ENCODE data around the gene SULF2.

The SULF2 gene

DNA sequence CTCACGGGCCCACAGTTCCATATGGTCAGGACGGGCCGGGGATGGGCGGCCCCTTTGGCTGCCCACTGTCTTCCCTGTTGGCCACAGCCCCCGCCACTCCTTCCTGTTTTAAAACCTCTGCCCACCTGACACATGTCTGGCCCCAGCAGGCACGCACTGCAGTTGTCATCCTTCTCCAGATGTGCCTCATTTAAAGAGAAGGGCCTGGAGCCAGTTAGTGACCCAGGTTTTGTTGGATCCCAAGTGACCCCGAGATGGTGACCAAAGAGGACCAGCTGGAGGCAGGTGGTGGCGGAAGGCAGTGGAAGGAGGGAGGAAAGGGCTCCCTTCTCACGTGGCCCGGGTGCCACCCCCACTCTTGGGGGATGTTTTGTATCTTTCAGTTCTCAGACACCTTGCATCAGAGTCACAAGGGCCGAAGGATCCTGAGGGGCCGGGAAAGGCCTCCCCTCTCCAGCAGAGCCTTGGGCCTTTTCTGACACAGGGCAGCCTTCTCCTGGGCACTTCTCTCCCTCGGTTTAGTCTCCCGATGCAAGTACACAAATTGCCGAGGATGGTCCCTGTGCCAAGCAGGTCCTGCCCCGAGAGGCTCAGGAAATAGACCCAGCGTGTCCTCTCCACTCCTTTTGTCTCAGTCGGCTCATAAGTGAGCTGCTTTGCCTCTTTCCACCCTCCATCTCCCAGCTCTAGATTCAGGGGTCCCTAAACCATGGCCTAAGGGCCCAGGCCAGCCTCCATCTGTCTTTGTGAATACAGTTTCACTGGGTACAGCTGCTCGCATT is 117.6 kb downstream of the SULF2 start:
- no peak for DNase-seq

DNA sequence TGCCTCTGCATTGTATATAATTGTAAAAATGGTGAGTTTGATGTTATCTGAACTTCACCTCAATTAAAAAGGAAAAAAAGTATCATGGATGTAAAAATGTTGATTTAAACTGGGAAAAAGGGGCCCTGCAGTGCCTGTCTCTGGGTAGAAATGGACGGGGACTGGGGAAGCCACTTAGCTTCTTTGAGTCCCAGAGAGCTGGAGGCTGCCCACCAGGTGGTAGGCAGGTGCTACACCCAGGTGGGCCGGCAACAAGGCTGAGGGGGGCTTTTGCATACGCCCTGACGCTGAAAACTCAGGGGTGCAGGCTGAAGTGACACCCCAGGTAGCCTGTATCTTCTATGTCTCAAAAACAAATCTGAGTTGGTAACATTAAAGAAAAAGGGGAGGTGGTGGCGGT is 118.2 kb downstream of the SULF2 start:
- DNase-seq, result no peak

DNA sequence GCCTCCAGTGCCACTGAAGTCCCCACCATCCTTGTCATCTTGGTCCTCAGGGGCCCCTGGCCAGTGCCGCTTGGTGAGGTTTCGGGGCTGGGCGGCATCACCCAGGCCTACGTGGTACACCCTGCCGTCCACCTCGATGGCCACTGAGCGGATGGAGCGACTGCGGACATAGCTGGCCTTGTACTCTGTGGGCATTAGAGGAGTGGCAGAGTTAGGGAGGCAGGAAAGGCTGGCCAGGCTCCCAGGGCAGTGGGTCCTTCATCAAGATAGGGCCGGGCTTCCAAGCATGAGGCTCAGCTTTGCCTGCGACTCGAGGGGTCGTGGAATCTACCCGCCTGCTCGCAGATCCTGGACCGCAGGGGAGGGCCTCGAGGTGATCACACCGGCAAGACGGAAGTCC is 119.0 kb downstream of the SULF2 start:
- no peak for DNase-seq

DNA sequence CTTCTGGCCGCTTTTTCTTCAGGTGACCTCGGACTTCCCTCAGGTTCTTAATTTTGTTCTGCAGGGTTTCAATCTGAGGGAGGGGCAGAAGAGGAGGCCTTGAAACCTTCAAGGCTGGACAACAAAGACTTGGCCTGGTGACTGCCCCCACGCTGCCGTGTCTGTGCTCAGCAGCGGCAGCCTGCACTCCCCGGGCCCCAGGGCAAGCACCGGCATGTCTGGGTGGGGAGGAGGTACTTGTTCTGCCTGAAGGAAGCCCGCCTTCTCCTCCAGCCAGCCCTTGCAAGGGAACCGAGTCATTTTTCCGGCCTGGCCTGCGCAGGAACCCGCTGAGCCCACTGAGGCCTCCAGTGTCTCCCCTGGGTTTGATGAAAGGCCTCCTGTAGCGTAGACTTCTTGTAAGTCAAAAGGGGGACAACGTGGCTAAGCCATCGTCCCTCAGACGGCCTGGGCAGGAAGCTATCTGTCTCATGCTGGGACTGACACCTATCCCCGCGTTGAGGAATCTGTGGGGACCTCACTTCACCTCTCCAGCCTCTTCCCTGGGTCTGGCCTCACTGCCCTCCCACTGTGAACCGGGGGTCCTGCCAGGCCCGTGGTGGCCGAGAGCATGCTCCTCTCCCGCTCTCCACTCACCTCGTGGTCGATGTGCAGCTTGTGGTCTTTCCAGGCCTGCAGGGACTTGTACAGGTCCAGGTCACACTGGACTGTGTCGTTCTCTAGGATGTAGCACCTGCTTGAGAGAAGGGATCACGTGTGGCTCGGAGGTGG is 119.9 kb downstream of the SULF2 start:
- DNase-seq, result no peak

DNA sequence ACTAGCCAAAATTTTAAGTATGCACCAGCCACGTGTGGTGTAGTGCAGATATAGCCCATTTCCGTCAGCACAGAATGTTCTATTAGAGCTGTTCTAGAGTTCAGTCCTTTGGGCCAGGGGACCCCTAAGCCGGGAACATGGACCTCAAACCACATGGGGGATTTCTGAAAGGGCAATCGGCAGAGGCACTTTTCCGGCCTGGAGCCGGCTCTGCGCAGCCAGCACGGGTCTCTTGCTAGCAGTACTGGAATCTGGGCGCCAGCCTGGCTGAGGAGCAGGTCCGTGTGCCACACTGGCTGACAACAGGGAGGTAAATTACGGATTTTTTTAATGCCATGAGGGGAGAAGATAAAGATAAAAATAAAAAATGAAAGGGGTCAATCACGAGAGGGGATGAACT is 120.5 kb downstream of the SULF2 start:
- no peak for DNase-seq

DNA sequence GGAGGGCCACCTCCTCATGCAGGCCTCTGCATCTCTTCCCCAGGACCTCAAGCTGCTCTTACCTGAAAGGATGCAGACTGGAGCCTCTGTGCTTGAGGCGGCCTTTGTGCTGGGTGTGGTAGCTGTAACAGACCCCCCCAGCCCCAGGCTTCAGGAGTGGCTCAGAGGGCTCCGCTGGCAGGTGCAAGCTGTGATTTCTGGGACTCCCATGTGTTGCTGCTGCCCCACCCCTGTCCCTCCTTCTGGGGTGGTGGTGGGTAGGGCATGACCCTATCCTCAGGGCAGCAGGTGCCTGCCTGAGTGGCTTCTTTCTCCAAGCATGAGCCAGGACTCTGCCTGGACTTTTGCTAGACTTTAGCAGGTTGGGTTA is 121.2 kb downstream of the SULF2 start:
- no peak for DNase-seq

DNA sequence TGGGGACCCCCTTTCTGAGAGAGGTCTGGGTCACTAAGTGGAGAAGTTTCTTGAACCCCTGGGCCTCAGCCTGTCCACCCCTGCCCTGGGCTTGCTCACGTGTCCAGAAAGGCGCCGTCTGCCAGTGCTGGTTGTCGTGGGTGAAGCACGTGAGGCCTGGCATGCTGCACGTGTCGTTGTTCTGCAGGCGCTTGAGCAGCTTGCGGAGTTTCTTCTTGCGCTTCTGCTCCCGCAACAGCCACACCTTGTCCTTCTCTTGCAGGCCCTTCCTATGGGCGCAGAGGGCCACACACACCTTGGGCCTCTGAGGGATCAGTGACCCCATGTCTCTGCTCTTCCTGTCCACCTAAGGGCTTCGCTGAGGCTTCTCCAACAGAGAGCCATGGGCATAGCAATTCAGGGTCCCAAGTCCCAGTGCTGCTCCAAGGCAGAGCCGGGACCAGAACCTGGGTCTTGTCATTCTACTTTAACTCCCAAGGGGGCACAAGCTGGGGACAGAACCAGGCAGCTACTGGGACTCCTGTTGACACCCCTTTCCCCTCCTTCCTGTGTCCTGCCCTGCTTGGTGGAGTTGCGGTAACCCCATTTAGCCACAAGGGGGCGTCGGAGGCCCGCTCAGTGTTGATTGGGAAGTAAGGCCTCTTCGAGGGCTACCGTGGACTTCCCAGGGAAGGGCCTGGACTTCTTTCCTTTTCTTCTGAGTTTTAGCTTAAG is 121.8 kb downstream of the SULF2 start:
- peak; percentile 74 for DNase-seq

DNA sequence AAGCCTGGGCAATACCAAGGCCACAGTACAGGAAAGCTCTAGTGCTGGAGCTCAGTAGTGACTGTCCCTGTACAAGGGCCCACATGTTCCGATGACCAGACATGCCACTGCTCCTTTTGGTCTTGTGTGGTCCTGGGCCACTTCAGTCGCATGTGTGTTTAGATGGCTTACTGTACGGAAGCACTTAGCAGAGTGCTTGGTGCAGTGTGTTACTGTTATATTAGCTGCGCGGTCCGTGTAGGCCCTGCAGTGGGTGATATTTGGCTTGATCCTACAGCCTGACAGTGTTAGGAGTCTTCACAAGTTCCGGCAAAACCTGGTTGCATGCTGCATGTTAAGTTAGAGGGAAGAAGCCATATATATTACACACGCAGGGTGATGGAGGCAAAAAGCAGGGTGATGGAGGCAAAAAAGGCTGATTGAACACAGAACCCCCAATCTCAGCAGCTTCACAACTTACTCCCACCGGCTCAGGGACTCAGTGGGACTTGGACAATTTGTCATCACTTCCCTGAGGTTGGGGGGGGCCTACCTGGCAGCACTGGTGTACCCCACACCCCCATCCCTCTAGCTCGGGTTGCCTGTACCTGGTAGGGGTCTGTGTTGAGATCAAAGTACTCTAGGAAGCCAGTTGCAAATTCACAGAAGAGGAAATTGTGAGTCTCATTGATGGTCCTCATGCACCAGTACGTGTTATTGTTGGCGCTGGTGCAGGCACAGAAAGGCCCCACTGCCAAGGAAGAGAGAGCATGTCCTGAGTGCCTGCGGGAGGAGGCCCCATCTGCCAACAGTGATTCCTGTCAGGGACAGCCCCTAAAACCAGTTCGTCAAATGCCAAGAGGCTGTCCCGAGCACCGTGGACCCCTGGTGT is 122.6 kb downstream of the SULF2 start:
- no peak for DNase-seq

DNA sequence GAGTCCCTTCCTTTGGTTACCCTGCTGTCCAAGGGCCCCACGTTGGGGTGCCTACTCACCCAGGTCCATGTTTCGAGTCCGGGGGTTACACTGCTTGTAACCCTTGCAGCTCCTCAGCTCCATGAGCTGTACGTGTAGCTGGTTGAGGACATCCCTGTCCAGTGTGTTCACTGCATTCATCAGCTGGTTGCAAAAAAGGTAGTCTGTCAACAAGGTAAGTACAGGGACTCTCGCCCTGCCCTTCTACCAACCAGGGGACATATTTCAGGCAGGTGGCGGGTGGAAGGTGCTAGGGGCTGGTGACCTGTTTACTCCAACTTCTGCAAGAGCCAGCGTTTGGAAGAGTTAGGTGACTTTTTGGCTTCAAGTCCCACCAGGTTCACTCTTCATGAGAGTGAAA is 123.6 kb downstream of the SULF2 start:
- no peak for DNase-seq

DNA sequence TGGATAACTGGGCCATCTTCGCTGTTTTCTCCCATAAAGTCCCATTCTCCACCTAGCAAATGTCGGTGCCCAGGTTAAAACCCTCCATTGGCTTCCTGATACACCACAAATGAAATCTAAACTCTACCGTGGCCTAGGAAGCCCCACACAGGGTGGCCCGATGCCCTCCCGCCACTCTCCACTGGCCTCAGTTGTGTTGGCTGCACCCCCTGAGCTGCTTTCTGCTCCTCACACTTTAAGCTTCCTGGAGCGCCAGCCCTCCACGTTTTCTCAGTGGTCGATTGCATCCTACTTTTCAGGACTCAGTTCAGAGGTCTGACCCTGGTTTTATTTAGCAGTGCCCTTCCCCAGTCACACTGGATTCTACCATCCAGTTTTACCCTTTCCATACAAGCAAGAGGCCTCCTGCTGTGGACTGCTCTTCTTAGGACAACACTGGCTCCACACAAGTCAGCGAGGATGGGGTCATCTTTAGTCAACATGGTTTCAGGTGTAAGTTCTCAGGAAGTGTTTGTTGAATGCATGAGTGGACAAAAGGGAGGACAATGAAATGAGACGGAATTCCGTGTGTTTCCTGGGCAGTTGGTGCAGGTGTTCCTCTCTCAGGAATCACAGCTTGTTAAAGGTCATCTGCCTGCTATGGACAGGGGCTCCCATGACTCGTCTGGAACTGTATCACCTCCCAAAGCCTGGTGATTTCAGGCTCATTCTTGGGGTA is 124.1 kb downstream of the SULF2 start:
- no peak for DNase-seq

DNA sequence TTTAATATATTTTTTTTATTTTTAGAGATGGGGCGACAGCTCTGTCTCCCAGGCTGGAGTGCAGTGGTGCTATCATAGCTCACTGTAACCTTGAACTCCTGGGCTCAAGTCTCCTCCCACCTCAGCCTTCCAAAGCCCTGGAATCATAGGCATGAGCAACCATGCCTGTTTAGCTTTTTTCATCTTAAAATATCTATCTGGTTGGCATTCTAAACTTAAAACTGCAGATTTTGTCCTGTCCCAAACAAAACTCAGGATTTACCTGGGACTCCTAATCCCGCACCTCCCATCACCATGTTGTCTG is 124.7 kb downstream of the SULF2 start:
- no peak for DNase-seq

DNA sequence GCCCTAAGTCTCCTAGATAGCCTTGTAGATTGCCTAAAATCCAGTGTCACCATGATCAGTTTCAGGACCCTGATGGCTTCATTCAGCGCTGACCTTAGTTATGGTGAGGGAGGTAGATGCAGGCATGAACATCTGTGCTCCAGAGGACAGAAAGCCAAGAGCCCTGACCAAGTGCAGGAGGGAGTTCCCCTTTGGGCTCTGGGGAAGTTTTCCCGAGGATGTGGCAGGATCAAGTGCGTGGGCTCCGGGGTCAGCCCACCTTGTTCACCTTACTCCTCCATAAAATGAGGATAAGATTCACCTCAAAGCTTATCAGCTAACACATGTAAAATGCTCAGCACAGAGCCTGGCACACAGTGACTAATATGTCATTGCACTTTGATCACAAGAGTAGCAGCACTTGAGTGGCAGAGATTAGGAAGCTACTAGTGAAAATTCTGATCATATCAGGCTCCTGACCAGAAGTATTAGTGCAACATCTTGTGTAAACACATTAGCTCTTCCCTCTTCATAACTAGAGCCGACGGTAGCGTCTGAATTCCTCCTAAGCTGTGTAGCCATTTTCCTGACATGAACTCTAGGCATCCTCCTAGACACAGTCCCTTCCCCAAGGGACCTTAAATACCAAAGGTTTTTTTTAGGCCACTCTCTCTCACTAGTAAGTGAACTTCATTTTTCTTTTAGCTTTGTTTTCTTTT is 125.2 kb downstream of the SULF2 start:
- no peak for DNase-seq

DNA sequence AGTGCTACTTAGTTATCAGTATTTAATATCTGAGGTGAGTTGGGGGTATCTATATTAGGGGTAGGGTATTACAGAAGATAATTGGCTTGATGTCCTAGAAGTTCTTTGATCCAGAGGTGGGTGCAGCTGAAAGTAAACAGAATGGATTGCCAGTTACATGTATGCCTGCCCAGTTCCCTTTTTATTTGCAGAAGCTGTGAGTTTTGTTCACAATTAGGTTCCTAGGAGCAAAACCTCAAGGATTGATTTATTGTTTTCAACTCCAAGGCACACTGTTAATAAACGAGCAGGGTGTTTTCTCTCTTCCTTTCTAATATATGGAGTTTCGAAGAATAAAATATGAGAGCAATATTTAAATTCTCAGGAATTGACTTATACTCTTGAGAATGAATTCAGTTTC is 129.0 kb downstream of the SULF2 start:
- no peak for DNase-seq

DNA sequence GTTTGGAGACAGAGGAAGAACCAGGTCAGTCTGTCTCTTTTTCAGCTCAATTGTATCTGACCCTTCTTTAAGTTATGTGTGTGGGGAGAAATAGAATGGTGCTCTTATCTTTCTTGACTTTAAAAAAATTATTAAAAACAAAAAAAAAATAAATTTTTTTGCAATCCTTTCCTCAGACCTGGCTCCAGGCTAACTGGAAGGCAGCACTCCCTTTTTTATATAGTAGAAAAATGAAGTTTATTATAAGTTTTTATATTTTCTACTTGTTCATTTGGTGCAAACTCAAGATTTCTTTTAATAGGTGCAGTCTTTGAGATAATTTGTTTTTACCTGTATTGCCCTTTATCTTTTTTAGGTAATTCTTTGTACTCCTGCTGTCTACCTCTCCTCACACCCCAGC is 129.6 kb downstream of the SULF2 start:
- DNase-seq, result no peak

DNA sequence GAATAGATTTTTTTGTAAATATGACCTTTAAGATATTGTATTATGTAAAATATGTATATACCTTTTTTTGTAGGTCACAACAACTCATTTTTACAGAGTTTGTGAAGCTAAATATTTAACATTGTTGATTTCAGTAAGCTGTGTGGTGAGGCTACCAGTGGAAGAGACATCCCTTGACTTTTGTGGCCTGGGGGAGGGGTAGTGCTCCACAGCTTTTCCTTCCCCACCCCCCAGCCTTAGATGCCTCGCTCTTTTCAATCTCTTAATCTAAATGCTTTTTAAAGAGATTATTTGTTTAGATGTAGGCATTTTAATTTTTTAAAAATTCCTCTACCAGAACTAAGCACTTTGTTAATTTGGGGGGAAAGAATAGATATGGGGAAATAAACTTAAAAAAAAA is 130.9 kb downstream of the SULF2 start:
- DNase-seq, result no peak

DNA sequence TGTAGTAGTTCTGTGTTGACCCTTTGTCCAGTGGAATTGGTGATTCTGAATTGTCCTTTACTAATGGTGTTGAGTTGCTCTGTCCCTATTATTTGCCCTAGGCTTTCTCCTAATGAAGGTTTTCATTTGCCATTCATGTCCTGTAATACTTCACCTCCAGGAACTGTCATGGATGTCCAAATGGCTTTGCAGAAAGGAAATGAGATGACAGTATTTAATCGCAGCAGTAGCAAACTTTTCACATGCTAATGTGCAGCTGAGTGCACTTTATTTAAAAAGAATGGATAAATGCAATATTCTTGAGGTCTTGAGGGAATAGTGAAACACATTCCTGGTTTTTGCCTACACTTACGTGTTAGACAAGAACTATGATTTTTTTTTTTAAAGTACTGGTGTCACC is 131.4 kb downstream of the SULF2 start:
- DNase-seq, result no peak

DNA sequence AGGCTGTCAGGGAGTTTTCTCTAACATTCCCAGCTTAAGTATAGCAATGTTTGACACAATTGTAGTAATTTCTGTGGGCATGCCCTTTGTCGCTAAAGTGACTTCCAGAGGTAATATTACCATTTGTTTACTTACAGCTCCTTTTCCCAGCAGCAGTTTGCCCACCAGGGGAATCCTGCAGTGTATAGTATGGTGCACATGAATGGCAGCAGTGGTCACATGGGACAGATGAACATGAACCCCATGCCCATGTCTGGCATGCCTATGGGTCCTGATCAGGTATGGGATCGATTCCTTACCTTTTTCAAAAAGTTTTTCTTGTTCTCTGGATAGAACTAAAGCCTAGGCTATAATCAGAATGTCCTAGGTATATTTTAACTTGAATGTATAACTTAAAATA is 132.5 kb downstream of the SULF2 start:
- no peak for DNase-seq

DNA sequence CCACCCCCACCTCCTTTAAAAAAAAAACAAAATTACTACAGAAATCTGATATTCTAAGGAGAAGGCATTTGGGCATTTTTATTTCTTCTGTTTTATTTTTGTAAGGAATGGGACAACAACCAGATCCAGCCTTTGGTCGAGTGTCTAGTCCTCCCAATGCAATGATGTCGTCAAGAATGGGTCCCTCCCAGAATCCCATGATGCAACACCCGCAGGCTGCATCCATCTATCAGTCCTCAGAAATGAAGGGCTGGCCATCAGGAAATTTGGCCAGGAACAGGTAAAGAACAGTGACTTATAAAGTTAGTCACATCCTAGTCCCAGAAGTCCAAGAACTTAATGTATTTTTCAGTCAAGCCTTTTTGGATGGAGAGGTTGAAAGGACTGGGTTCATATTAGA is 133.0 kb downstream of the SULF2 start:
- DNase-seq, result no peak

DNA sequence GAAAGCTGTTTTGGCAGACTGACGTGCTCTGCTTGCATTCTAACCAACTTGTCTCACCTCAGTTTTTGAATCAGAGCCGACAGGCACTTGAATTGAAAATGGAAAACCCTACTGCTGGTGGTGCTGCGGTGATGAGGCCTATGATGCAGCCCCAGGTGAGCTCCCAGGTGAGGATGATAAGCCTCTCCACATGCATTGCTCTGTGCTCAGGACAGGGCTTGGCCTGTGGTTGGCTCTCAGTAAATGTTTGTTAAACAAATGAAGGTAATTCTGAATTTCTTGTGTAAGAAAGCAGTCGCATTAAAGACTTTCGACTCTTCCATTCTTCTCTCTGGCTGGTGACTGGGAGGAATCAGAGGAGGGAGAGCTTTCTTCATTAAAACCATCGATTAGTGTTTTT is 136.3 kb downstream of the SULF2 start:
- DNase-seq, result no peak

DNA sequence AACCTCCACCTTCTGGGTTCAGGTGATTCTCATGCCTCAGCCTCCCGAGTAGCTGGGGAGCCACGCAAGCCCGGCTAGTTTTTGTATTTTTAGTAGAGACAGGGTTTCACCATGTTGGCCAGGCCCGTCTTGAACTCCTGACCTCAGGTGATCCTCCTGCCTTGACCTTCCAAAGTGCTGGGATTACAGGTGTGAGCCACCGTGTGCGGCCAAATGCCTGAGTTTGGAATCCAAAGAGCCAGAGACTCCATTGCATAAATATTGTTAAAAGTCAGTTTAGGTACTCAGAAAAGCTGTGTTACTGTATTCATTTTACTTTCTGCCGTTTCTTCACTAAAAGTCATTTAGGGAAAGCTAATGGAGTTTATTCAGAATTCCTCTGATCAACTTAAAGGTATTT is 137.3 kb downstream of the SULF2 start:
- DNase-seq, result no peak

DNA sequence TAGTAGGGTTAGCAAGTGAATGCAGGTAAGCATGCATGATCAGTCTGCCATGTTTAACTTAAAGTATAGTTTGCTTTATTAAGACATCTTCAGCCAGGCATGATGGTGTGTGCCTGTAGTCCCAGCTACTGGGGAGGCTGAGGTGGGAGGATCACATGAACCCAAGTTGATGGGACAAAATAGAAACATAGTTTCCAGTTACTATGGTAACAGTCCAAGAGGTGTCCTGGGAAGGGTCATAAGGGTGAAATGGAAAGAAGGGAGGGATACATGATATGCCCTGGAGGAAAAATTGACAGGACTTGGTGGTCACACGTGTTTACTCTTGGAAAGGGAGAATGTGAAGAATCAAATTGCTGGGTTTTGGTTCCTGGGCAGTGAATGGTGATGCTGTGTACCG is 139.6 kb downstream of the SULF2 start:
- DNase-seq, result no peak

DNA sequence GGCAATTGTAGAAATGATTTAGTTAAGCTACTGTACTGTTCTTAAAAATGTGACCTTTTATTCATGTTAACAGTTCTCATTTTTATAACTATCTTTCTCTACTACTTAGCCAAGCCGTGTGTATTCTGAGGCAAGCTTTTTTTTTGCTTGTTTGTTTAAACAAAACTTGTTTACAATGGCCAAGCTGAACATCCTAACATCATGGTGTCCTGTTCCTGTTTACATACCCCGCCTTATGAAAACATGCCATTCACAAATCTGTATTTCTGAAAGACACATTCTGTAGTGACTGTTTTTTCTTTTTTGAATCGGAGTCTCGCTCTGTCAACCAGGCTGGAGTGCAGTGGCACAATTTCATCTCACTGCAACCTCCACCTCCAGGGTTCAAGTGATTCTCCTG is 142.7 kb downstream of the SULF2 start:
- no peak for DNase-seq

All from CD4-positive, alpha-beta T cell treated with Interleukin-10 for 1 hour (primary cell).